WERI-Rb-1 (cell line): ENCODE data around the gene KIAA0319L.

ENCODE experiments used
- DNase-seq: peaks from one replicate; pipeline ENCODE4 v3.0.0-alpha.2; 2020
- H3K27ac ChIP-seq: fragments of 250-450 bp; sonication (Bioruptor Pico); 2 replicates; pipeline ENCODE4 v1.5.1; 2020; ENCODE audit warnings: mild to moderate bottlenecking, moderate library complexity
- H3K27me3 ChIP-seq: fragments of 250-450 bp; sonication (Bioruptor Pico); 2 replicates; pipeline ENCODE4 v1.5.1; 2021; ENCODE audit warnings: mild to moderate bottlenecking, low read depth, moderate library complexity; ENCODE audit not compliant: insufficient read depth, severe bottlenecking
- H3K36me3 ChIP-seq: fragments of 250-450 bp; sonication (Bioruptor Pico); 2 replicates; pipeline ENCODE4 v1.5.1; 2020; ENCODE audit warnings: mild to moderate bottlenecking, moderate library complexity
- H3K4me3 ChIP-seq: 2 replicates; pipeline ENCODE4 v1.5.1; 2011; ENCODE audit warnings: low read depth, mild to moderate bottlenecking, control low read depth, low read length
- H3K9me3 ChIP-seq: fragments of 250-450 bp; sonication (Bioruptor Pico); 2 replicates; pipeline ENCODE4 v1.5.1; 2021; ENCODE audit warnings: mild to moderate bottlenecking, moderate library complexity; ENCODE audit not compliant: severe bottlenecking
- CTCF ChIP-seq: IDR thresholded peaks from 2 replicates; pipeline ENCODE4 v1.5.1; 2011; ENCODE audit warnings: low read depth, mild to moderate bottlenecking, control low read depth, inconsistent platforms, low read length

KIAA0319L gene

GRCh38 chr1:35454616-35455015 lies 102.6 kb downstream of the KIAA0319L start:
- H3K27ac ChIP-seq = no peak overlapping the region
- H3K9me3 ChIP-seq = no peaks in the 10 kb centered on the region
- no peaks in the 10 kb centered on the region for H3K27me3 ChIP-seq
- 0 out of 2 replicates have a peak, but pooled peaks have one; percentile 5 for TF ChIP-seq CTCF
- DNase-seq = no peak
- no peak overlapping the region for H3K4me3 ChIP-seq
- H3K36me3 ChIP-seq = no peaks in the 10 kb centered on the region; the same call in 1 of the 2 replicates

DNA sequence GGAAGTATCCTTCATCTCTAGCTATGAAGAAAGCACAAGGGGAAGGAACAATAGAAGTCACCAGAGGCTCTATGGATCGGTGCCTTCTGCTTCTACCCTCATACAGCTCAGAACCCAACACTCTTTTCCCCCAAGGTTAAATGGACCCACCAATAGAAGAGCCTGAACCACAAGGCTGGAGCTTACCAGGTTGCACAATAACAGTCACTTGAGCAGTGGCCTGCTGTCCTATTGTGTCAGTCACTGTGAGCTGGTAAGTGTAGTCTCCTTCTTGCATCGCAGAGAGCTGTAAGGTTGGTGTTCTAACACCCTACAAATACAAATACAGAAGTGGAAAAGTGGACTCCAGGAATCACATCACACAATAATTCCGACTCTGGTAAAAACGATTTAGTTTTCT lies 103.0 kb downstream of the KIAA0319L start:
- H3K27ac ChIP-seq = no peak overlapping the region
- peaks cover 3% of the 10 kb centered on the region for H3K36me3 ChIP-seq
- no peak overlapping the region for H3K4me3 ChIP-seq
- DNase-seq = no peak
- TF ChIP-seq CTCF = no peak
- H3K27me3 ChIP-seq = no peaks in the 10 kb centered on the region
- no peaks in the 10 kb centered on the region for H3K9me3 ChIP-seq

- no peak for TF ChIP-seq CTCF
- Histone ChIP-seq H3K4me3 (no peak overlapping the region), H3K9me3 (no peaks in the 10 kb centered on the region), H3K27me3 (no peaks in the 10 kb centered on the region), H3K36me3 (peaks cover 8% of the 10 kb centered on the region), H3K27ac (peak overlapping the region; percentile 46)
- DNase-seq = no peak
Observed at GRCh38 chr1:35453031-35453430, 104.2 kb downstream of the KIAA0319L start.

GRCh38 chr1:35452106-35452774 lies 105.0 kb downstream of the KIAA0319L start:
- no peaks in the 10 kb centered on the region for H3K9me3 ChIP-seq
- no peaks in the 10 kb centered on the region for H3K27me3 ChIP-seq
- DNase-seq = no peak
- H3K27ac ChIP-seq = peak overlapping the region; percentile 46
- peaks cover 12% of the 10 kb centered on the region for H3K36me3 ChIP-seq
- H3K4me3 ChIP-seq = no peak overlapping the region
- TF ChIP-seq CTCF = no peak

GRCh38 chr1:35451125-35451528 lies 106.1 kb downstream of the KIAA0319L start:
- H3K36me3 ChIP-seq = peaks cover 20% of the 10 kb centered on the region
- peak overlapping the region; percentile 69 for H3K27ac ChIP-seq
- H3K9me3 ChIP-seq = no peaks in the 10 kb centered on the region
- peak; percentile 89 for DNase-seq
- no peak overlapping the region for H3K4me3 ChIP-seq
- TF ChIP-seq CTCF = peak; percentile 82
- no peaks in the 10 kb centered on the region for H3K27me3 ChIP-seq
